Measurements from ENCODE around the gene GPR137.
"Not testable (repeated sequence)": the region's sequence is repeated elsewhere in the genome, so short reads cannot be mapped to it uniquely, and the experiment has no call there.

The GPR137 gene

GRCh38 chr11:64312947-64313346 lies 27.3 kb downstream of the GPR137 start:
- in situ Hi-C loops (cut with MboI; ENCODE audit: low sequenced_read_pairs, unreplicated experiment): no loop called here
- no peak for DNase-seq (ENCODE audit: low spot score)
- TF ChIP-seq CTCF (IDR thresholded peaks at IDR 0.05; ENCODE audit: borderline replicate concordance, control extremely low read depth, extremely low read depth, insufficient read depth, missing control alignments): no peak

GRCh38 chr11:64313491-64314145 lies 28.0 kb downstream of the GPR137 start:
- TF ChIP-seq CTCF (IDR thresholded peaks at IDR 0.05; ENCODE audit: borderline replicate concordance, control extremely low read depth, extremely low read depth, insufficient read depth, missing control alignments): no peak
- no peak for DNase-seq (ENCODE audit: low spot score)
- in situ Hi-C loops (cut with MboI; ENCODE audit: low sequenced_read_pairs, unreplicated experiment): no loop called here

- in situ Hi-C loops (cut with MboI; ENCODE audit: low sequenced_read_pairs, unreplicated experiment): no loop called here
- DNase-seq (ENCODE audit: low spot score): no peak
- TF ChIP-seq CTCF (IDR thresholded peaks at IDR 0.05; ENCODE audit: borderline replicate concordance, control extremely low read depth, extremely low read depth, insufficient read depth, missing control alignments): no peak
Measured at GRCh38 chr11:64314146-64314804, 28.6 kb downstream of the GPR137 start.

- in situ Hi-C loops (cut with MboI; ENCODE audit: low sequenced_read_pairs, unreplicated experiment): no loop called here
- no peak for TF ChIP-seq CTCF (IDR thresholded peaks at IDR 0.05; ENCODE audit: borderline replicate concordance, control extremely low read depth, extremely low read depth, insufficient read depth, missing control alignments)
- DNase-seq (ENCODE audit: low spot score): no peak
Measured at GRCh38 chr11:64314805-64315561, 29.3 kb downstream of the GPR137 start.

GRCh38 chr11:64315667-64316526 lies 30.2 kb downstream of the GPR137 start:
- DNase-seq (ENCODE audit: low spot score); in situ Hi-C loops (cut with MboI; ENCODE audit: low sequenced_read_pairs, unreplicated experiment): not testable (repeated sequence)

- DNase-seq (ENCODE audit: low spot score): no peak
- no peak for TF ChIP-seq CTCF (IDR thresholded peaks at IDR 0.05; ENCODE audit: borderline replicate concordance, control extremely low read depth, extremely low read depth, insufficient read depth, missing control alignments)
- in situ Hi-C loops (cut with MboI; ENCODE audit: low sequenced_read_pairs, unreplicated experiment): no loop called here
Measured at GRCh38 chr11:64316672-64317324, 31.1 kb downstream of the GPR137 start.
